ENCODE measurements around the gene USP25.

USP25 gene

DNA sequence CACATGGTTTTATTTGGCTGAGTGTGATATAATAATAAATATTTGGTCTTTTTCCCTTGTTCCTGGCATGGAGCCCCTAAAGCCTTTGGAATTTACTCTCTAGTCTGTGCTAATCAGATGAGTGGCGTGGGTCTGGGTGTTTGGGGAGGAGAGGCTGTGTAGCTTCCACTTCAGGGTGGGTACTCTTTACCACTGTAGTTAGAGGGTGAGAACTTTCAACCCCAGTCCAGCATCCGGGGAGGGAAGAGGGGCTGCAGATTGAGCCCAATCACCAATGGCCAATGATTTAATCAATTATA lies 20.0 kb downstream of the USP25 start:
- TF ChIP-seq, protein P1, sequence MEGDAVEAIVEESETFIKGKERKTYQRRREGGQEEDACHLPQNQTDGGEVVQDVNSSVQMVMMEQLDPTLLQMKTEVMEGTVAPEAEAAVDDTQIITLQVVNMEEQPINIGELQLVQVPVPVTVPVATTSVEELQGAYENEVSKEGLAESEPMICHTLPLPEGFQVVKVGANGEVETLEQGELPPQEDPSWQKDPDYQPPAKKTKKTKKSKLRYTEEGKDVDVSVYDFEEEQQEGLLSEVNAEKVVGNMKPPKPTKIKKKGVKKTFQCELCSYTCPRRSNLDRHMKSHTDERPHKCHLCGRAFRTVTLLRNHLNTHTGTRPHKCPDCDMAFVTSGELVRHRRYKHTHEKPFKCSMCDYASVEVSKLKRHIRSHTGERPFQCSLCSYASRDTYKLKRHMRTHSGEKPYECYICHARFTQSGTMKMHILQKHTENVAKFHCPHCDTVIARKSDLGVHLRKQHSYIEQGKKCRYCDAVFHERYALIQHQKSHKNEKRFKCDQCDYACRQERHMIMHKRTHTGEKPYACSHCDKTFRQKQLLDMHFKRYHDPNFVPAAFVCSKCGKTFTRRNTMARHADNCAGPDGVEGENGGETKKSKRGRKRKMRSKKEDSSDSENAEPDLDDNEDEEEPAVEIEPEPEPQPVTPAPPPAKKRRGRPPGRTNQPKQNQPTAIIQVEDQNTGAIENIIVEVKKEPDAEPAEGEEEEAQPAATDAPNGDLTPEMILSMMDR (IDR thresholded peaks at IDR 0.05; ENCODE audit: poor library complexity, severe bottlenecking) = no peak
- DNase-seq (ENCODE audit: low spot score) (no peak), ATAC-seq (ENCODE audit: low read depth) (no peak)
- H3K4me1 ChIP-seq (ENCODE audit: insufficient read depth, poor library complexity, severe bottlenecking) = peaks cover 39% of the 10 kb centered on the region
- no peaks in the 10 kb centered on the region for H3K36me3 ChIP-seq (ENCODE audit: low read depth)
- peaks cover 4% of the 10 kb centered on the region for H3K9me3 ChIP-seq (ENCODE audit: severe bottlenecking)
- no peaks in the 10 kb centered on the region for H3K27me3 ChIP-seq (ENCODE audit: insufficient read depth, poor library complexity, severe bottlenecking)
- H3K27ac ChIP-seq (ENCODE audit: poor library complexity, severe bottlenecking) = no peak overlapping the region
- no peak overlapping the region for H3K4me3 ChIP-seq (ENCODE audit: severe bottlenecking)

DNA sequence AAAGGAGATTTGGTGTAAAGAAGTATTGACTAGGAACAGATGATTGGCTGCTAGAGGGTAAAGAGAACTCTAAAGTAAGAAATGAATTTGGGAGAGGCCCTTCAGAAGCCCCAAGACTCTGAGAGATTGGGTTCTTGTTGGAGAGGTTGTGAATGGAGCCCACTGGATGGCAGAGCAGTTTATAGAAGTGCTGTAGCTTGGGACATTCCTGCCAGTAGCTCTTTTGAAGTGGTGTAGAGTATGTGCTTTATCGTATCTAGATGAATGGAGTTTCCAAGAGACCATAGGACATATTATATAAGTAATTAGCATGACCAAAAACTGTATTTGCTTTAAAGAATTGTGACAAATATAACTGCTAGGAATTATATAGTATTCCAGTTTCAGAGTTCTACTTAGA lies 21.3 kb downstream of the USP25 start:
- Histone ChIP-seq H3K9me3 (ENCODE audit: severe bottlenecking) (peaks cover 4% of the 10 kb centered on the region), H3K27ac (ENCODE audit: poor library complexity, severe bottlenecking) (no peak overlapping the region), H3K36me3 (ENCODE audit: low read depth) (no peaks in the 10 kb centered on the region), H3K27me3 (ENCODE audit: insufficient read depth, poor library complexity, severe bottlenecking) (no peaks in the 10 kb centered on the region), H3K4me3 (ENCODE audit: severe bottlenecking) (no peak overlapping the region), H3K4me1 (ENCODE audit: insufficient read depth, poor library complexity, severe bottlenecking) (peaks cover 46% of the 10 kb centered on the region)
- DNase-seq (ENCODE audit: low spot score) (no peak), ATAC-seq (ENCODE audit: low read depth) (no peak)
- TF ChIP-seq, protein P1 (IDR thresholded peaks at IDR 0.05; ENCODE audit: poor library complexity, severe bottlenecking) = no peak

DNA sequence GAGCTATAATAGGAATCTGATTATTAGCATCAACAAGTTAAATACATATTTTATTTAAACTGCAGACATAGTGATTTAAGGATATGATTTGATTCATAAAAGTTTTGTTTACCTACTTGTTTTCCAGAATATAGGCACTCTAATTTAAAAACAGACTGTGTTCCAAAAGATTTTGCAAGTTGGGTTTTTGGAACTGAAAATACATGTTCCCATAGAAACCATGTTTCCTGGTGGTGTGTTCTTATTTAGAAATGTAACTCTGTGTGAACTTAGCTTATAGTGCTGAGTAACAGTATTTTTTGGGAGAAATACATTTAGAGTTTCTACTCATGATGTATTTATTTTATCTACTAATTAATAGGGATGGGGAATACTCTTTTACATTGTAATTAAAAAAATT lies 21.8 kb downstream of the USP25 start:
- no peak for DNase-seq (ENCODE audit: low spot score)
- TF ChIP-seq, protein P1 (IDR thresholded peaks at IDR 0.05; ENCODE audit: poor library complexity, severe bottlenecking) = no peak
- H3K36me3 ChIP-seq (ENCODE audit: low read depth) = no peaks in the 10 kb centered on the region

DNA sequence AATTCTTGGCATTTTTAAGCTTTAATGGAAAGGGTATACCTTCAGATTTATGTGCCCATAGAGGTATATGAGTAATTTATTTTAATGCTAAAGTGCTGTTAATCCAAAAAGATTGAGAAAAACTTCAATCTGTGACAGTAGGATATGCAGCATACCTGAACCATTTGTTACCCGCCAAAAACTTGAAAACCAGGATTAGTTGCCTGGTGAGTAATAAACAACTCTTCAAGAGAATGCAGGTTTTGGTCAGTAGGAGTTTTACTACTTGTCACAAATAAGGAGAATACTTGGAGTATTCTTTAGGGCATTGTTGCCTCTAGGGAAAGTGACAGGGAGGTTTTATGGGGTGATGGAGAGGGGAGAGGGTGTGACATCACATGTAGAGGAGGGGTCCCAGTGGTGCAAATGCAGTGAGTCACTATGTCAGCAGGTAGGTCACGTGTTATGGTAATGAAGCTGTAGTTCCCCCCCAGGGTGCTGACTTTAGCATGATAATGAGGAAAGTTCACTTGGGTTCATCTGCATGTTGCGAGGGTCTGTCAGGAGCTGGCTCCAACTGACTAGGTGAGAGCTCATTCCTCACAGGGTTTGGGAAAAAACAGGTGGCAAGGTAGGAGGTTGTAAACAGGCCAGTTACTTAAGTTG lies 23.1 kb downstream of the USP25 start:
- Histone ChIP-seq H3K36me3 (ENCODE audit: low read depth) (no peaks in the 10 kb centered on the region), H3K9me3 (ENCODE audit: severe bottlenecking) (peaks cover 4% of the 10 kb centered on the region), H3K4me3 (ENCODE audit: severe bottlenecking) (no peak overlapping the region), H3K4me1 (ENCODE audit: insufficient read depth, poor library complexity, severe bottlenecking) (peaks cover 46% of the 10 kb centered on the region), H3K27me3 (ENCODE audit: insufficient read depth, poor library complexity, severe bottlenecking) (no peaks in the 10 kb centered on the region), H3K27ac (ENCODE audit: poor library complexity, severe bottlenecking) (peak overlapping the region; percentile 83)
- peak; percentile 29; the same call in 1 of the 3 replicates for ATAC-seq (ENCODE audit: low read depth)
- TF ChIP-seq, protein P1 (IDR thresholded peaks at IDR 0.05; ENCODE audit: poor library complexity, severe bottlenecking) = no peak
- DNase-seq (ENCODE audit: low spot score) = no peak

More for the DNA sequence above, 21.8 kb downstream of the USP25 start:
- ATAC-seq (ENCODE audit: low read depth) = no peak
- H3K27me3 ChIP-seq (ENCODE audit: insufficient read depth, poor library complexity, severe bottlenecking) = no peaks in the 10 kb centered on the region
- H3K9me3 ChIP-seq (ENCODE audit: severe bottlenecking) = peaks cover 4% of the 10 kb centered on the region
- no peak overlapping the region for H3K4me3 ChIP-seq (ENCODE audit: severe bottlenecking)
- peaks cover 46% of the 10 kb centered on the region for H3K4me1 ChIP-seq (ENCODE audit: insufficient read depth, poor library complexity, severe bottlenecking)
- H3K27ac ChIP-seq (ENCODE audit: poor library complexity, severe bottlenecking) = no peak overlapping the region

DNA sequence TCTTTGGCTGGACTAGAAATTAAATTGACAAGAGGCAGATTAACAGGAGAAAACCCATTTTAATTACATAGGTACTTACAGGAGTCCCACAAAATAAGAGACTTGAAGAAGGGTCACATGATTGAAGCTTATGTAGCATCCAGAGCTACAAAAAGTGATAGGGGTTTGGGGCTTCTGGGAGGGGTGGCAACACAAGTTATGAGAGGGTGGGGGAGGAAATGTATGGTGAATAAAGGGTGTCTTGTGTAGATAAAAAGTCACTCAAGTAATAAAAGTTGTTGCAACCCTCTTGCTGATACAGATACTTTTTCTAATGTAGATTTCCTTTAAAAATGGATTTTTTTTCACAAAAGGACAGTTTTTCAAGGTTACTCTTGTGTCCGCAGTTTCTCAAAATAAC lies 24.0 kb downstream of the USP25 start:
- H3K4me1 ChIP-seq (ENCODE audit: insufficient read depth, poor library complexity, severe bottlenecking) = peaks cover 43% of the 10 kb centered on the region
- no peak for ATAC-seq (ENCODE audit: low read depth)
- H3K27ac ChIP-seq (ENCODE audit: poor library complexity, severe bottlenecking) = peak overlapping the region; percentile 83
- H3K9me3 ChIP-seq (ENCODE audit: severe bottlenecking) = peaks cover 2% of the 10 kb centered on the region
- TF ChIP-seq, protein P1 (IDR thresholded peaks at IDR 0.05; ENCODE audit: poor library complexity, severe bottlenecking) = no peak
- no peak overlapping the region for H3K4me3 ChIP-seq (ENCODE audit: severe bottlenecking)
- no peaks in the 10 kb centered on the region for H3K36me3 ChIP-seq (ENCODE audit: low read depth)
- DNase-seq (ENCODE audit: low spot score) = no peak
- no peaks in the 10 kb centered on the region for H3K27me3 ChIP-seq (ENCODE audit: insufficient read depth, poor library complexity, severe bottlenecking)

All from RWPE2 (cell line).